ENCODE results near the gene MYO3B.

Gene MYO3B

DNA sequence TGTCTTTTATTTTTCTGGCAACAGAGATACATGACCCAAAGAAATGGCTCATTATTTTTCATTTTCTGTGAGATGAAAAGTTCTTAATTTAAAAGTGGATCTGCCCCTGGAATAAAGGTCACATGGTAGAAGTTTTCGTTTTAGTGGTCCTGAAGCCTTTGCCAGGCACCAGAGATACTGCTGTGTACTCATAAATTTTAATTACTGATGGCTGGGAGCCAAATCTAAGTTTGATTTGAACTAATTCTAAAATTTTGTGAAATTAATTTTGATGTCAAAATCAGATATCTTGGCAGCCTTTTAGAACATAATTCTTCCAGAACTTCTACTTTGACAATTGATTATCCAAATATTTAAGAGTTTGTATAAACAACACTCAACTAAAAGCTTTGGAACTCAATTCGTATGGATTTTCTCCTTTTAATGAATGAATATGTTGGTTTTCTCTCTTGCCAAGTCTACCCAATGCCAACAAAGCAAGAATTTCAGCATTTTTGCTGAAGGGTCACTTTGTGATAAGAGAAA is 408.7 kb downstream of the MYO3B start:
- peaks cover 3% of the 10 kb centered on the region; the same call in 1 of the 2 replicates for H3K4me1 ChIP-seq (ENCODE audit: control insufficient read depth, insufficient read depth, low read length)
- no peaks in the 10 kb centered on the region for H3K9me3 ChIP-seq (ENCODE audit: control insufficient read depth, insufficient read depth, low read depth, low read length)
- no peaks in the 10 kb centered on the region for H3K36me3 ChIP-seq (ENCODE audit: control insufficient read depth in 2 of 2, insufficient read depth in 1 of 2, low read length in 2 of 2)
- TF ChIP-seq EGR2 (tag by site-specific recombination; IDR thresholded peaks at IDR 0.05; ENCODE audit: low read depth) (no peak), ZNF335 (tag by site-specific recombination; conservative IDR thresholded peaks at IDR 0.05) (0 out of 2 replicates have a peak, but pooled peaks have one; percentile 23)
- ChIA-PET CTCF (no interaction called here), POLR2A (no interaction called here)
- no peak overlapping the region for H3K27ac ChIP-seq (ENCODE audit: extremely low read depth, low read depth, low read length)
- H3K4me3 ChIP-seq (ENCODE audit: low read depth, low read length), result no peak overlapping the region

DNA sequence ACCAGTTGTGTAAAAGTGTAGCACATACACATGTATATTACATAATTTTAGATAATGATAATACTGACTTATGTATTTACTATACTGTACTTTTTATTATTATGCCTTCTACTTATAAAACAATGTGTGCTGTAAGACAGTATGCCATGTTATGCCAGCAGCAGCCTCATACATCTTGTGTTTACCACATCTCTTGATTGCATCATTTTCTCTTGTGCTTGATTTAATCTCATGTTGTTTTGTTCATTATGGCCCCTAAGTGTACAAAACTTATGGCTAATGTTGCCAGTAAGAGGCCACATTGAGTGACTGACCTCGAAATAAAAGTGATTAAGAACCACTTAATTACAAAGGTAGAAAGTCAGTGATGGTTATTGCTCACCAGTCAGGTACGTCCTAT is 409.2 kb downstream of the MYO3B start:
- H3K9me3 ChIP-seq (ENCODE audit: control insufficient read depth, insufficient read depth, low read depth, low read length), result no peaks in the 10 kb centered on the region
- no peaks in the 10 kb centered on the region for H3K36me3 ChIP-seq (ENCODE audit: control insufficient read depth in 2 of 2, insufficient read depth in 1 of 2, low read length in 2 of 2)
- peaks cover 3% of the 10 kb centered on the region; the same call in 1 of the 2 replicates for H3K4me1 ChIP-seq (ENCODE audit: control insufficient read depth, insufficient read depth, low read length)
- no peak overlapping the region for H3K4me3 ChIP-seq (ENCODE audit: low read depth, low read length)
- no peak overlapping the region for H3K27ac ChIP-seq (ENCODE audit: extremely low read depth, low read depth, low read length)
- ChIA-PET POLR2A (no interaction called here), CTCF (no interaction called here)
- TF ChIP-seq ZNF473 (tag by site-specific recombination; IDR thresholded peaks at IDR 0.05) (no peak), ZBTB20 (tag by site-specific recombination; IDR thresholded peaks at IDR 0.05) (no peak), TRIM28 (IDR thresholded peaks at IDR 0.05; ENCODE audit: borderline replicate concordance, low read length) (0 out of 2 replicates have a peak, but pooled peaks have one; percentile 29), ZNF707 (tag by site-specific recombination; IDR thresholded peaks at IDR 0.05) (no peak), ZBTB48 (tag by site-specific recombination; IDR thresholded peaks at IDR 0.05) (peak; percentile 57; the same call in 1 of the 2 replicates)
- TF ChIP-seq, protein P1, sequence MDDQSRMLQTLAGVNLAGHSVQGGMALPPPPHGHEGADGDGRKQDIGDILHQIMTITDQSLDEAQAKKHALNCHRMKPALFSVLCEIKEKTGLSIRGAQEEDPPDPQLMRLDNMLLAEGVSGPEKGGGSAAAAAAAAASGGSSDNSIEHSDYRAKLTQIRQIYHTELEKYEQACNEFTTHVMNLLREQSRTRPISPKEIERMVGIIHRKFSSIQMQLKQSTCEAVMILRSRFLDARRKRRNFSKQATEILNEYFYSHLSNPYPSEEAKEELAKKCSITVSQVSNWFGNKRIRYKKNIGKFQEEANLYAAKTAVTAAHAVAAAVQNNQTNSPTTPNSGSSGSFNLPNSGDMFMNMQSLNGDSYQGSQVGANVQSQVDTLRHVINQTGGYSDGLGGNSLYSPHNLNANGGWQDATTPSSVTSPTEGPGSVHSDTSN (CRISPR knock-in tag; IDR thresholded peaks at IDR 0.05), result no peak

DNA sequence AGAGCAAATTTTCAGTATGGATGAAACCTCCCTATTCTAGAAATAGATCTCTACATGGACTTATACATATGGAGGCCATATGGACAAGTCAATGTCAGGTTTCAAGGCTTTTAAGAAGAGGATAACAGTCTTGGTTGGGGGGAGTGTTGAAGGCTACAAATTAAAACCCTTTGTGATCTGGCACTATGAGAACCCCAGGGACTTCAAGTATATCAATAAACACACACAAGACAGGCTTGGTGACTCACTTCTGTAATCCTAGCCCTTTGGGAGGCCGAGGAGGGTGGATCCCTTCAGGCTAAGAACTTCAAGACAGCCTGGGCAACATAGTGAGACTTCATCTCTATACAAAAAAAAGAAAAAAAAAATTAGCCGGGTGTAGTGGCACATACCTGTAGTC is 410.0 kb downstream of the MYO3B start:
- ChIA-PET CTCF (no interaction called here), POLR2A (no interaction called here)
- TF ChIP-seq ZNF777 (tag by site-specific recombination; IDR thresholded peaks at IDR 0.05; ENCODE audit: borderline replicate concordance), result no peak
- TF ChIP-seq ZNF830 (tag by site-specific recombination; IDR thresholded peaks at IDR 0.05; ENCODE audit: low read depth), result no peak
- TF ChIP-seq WT1 (tag by site-specific recombination; IDR thresholded peaks at IDR 0.05), result peak; percentile 39; the same call in 1 of the 2 replicates
- no peak for TF ChIP-seq ZNF624 (tag by site-specific recombination; IDR thresholded peaks at IDR 0.05)
- TF ChIP-seq, protein P2, sequence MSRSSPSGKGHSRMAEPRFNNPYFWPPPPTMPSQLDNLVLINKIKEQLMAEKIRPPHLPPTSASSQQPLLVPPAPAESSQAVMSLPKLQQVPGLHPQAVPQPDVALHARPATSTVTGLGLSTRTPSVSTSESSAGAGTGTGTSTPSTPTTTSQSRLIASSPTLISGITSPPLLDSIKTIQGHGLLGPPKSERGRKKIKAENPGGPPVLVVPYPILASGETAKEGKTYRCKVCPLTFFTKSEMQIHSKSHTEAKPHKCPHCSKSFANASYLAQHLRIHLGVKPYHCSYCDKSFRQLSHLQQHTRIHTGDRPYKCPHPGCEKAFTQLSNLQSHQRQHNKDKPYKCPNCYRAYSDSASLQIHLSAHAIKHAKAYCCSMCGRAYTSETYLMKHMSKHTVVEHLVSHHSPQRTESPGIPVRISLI (tag by site-specific recombination; IDR thresholded peaks at IDR 0.05), result no peak
- peak; percentile 63; the same call in 1 of the 2 replicates for TF ChIP-seq GLIS1 (tag by site-specific recombination; IDR thresholded peaks at IDR 0.05)
- TF ChIP-seq ZNF174 (tag by site-specific recombination; IDR thresholded peaks at IDR 0.05), result no peak
- TF ChIP-seq ZEB2 (tag by site-specific recombination; IDR thresholded peaks at IDR 0.05), result 0 out of 2 replicates have a peak, but pooled peaks have one; percentile 30
- Histone ChIP-seq H3K4me3 (ENCODE audit: low read depth, low read length) (no peak overlapping the region), H3K4me1 (ENCODE audit: control insufficient read depth, insufficient read depth, low read length) (peaks cover 3% of the 10 kb centered on the region; the same call in 1 of the 2 replicates), H3K36me3 (ENCODE audit: control insufficient read depth in 2 of 2, insufficient read depth in 1 of 2, low read length in 2 of 2) (no peaks in the 10 kb centered on the region), H3K9me3 (ENCODE audit: control insufficient read depth, insufficient read depth, low read depth, low read length) (no peaks in the 10 kb centered on the region), H3K27ac (ENCODE audit: extremely low read depth, low read depth, low read length) (no peak overlapping the region)

DNA sequence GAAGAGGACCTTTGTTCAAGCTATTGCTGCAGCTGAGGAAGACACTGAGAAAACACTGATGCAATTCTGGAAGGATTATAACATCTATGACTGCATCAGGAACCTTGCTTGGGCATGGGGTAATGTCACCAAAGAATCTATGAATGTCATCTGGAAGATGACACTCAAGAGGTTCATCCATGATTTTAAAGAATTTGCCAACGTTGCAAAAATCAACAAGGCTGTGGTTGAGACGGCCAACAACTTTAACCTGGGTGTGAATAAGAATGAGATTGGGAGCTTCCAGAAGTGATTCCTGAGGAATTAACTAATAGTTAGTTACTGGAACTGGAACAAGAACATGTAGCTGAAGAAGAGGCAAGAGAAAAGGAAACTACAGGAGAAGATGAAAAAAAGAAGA is 410.8 kb downstream of the MYO3B start:
- H3K9me3 ChIP-seq (ENCODE audit: control insufficient read depth, insufficient read depth, low read depth, low read length), result no peaks in the 10 kb centered on the region
- CTCF ChIA-PET, result no interaction called here
- POLR2A ChIA-PET, result no interaction called here
- TF ChIP-seq ZNF19 (tag by site-specific recombination; IDR thresholded peaks at IDR 0.05; ENCODE audit: low read depth) (no peak), ZNF658 (tag by site-specific recombination; IDR thresholded peaks at IDR 0.05) (no peak), ZFP37 (tag by site-specific recombination; IDR thresholded peaks at IDR 0.05) (no peak), ZNF792 (tag by site-specific recombination; IDR thresholded peaks at IDR 0.05) (no peak)
- TF ChIP-seq, protein P3, sequence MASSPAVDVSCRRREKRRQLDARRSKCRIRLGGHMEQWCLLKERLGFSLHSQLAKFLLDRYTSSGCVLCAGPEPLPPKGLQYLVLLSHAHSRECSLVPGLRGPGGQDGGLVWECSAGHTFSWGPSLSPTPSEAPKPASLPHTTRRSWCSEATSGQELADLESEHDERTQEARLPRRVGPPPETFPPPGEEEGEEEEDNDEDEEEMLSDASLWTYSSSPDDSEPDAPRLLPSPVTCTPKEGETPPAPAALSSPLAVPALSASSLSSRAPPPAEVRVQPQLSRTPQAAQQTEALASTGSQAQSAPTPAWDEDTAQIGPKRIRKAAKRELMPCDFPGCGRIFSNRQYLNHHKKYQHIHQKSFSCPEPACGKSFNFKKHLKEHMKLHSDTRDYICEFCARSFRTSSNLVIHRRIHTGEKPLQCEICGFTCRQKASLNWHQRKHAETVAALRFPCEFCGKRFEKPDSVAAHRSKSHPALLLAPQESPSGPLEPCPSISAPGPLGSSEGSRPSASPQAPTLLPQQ (tag by site-specific recombination; IDR thresholded peaks at IDR 0.05), result no peak
- TF ChIP-seq, protein P4, sequence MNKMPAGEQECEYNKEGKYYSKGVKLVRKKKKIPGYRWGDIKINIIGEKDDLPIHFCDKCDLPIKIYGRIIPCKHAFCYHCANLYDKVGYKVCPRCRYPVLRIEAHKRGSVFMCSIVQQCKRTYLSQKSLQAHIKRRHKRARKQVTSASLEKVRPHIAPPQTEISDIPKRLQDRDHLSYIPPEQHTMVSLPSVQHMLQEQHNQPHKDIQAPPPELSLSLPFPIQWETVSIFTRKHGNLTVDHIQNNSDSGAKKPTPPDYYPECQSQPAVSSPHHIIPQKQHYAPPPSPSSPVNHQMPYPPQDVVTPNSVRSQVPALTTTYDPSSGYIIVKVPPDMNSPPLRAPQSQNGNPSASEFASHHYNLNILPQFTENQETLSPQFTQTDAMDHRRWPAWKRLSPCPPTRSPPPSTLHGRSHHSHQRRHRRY (tag by site-specific recombination; IDR thresholded peaks at IDR 0.05), result no peak
- H3K4me3 ChIP-seq (ENCODE audit: low read depth, low read length), result no peak overlapping the region
- H3K4me1 ChIP-seq (ENCODE audit: control insufficient read depth, insufficient read depth, low read length), result peaks cover 3% of the 10 kb centered on the region; the same call in 1 of the 2 replicates
- H3K27ac ChIP-seq (ENCODE audit: extremely low read depth, low read depth, low read length), result no peak overlapping the region
- no peaks in the 10 kb centered on the region for H3K36me3 ChIP-seq (ENCODE audit: control insufficient read depth in 2 of 2, insufficient read depth in 1 of 2, low read length in 2 of 2)

Data from HEK293 (cell line).